ENCODE data around the gene KLC4. TPM values are rescaled to one million over a fixed set of nuclear protein-coding genes. Genes with fewer than 3 reads are reported as not detected.

The KLC4 gene
- total and polyA plus RNA-seq, 9 of the 15 experiments (the other 6 are each of a cell fraction or from before 2014, with no cell fraction given) = 1.7 to 16.2 (median 7.7) TPM

DNA sequence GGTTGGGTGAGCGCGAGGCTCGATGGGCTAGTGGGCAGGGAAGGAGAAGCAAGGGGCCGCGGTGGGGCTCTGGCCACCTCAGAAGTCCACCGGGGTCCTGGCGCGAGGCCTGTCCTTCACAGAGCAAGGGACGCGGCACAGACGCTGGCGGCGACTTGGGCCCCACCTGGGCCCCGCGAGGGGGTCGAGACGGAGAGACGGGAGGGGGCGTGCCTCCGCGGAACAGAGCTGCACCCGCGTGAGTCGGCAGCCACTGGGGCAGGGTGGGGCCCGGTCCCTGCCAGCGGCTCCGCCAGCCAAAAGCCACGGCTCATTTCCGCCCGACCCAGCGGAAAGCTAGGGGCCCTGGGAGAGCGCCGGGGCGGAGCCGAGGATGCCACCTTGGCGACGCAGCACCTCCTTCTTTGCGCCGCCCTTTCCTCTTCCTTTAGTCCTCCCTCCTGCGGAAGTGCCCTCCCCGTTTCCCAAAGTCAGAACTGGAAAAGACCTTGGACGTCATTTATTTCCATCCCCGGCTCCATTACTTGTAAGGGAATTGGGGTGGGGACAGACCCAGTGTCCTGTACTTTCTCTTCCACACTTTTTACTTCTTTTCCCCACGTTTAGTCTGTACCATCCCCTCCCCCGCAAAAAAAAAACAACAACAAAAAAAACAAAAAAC is 5.8 kb upstream of the KLC4 start, which contains the start of gene CUL7 (continued):
- TF ChIP-seq, protein P1, sequence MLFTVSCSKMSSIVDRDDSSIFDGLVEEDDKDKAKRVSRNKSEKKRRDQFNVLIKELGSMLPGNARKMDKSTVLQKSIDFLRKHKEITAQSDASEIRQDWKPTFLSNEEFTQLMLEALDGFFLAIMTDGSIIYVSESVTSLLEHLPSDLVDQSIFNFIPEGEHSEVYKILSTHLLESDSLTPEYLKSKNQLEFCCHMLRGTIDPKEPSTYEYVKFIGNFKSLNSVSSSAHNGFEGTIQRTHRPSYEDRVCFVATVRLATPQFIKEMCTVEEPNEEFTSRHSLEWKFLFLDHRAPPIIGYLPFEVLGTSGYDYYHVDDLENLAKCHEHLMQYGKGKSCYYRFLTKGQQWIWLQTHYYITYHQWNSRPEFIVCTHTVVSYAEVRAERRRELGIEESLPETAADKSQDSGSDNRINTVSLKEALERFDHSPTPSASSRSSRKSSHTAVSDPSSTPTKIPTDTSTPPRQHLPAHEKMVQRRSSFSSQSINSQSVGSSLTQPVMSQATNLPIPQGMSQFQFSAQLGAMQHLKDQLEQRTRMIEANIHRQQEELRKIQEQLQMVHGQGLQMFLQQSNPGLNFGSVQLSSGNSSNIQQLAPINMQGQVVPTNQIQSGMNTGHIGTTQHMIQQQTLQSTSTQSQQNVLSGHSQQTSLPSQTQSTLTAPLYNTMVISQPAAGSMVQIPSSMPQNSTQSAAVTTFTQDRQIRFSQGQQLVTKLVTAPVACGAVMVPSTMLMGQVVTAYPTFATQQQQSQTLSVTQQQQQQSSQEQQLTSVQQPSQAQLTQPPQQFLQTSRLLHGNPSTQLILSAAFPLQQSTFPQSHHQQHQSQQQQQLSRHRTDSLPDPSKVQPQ (CRISPR knock-in tag; IDR thresholded peaks at IDR 0.05; ENCODE audit: borderline replicate concordance) = no peak
- peak; percentile 61 for TF ChIP-seq RBBP5 (IDR thresholded peaks at IDR 0.05; ENCODE audit: borderline replicate concordance, insufficient read depth, low read length, poor library complexity, severe bottlenecking)
- no peak for TF ChIP-seq BCL6 (CRISPR knock-in tag; IDR thresholded peaks at IDR 0.05)
- TF ChIP-seq TAF9B (IDR thresholded peaks at IDR 0.05; ENCODE audit: partially characterized antibody) = peak; percentile 75
- TF ChIP-seq SP2 (IDR thresholded peaks at IDR 0.05; ENCODE audit: extremely low read depth, low read depth, low read length, poor library complexity, severe bottlenecking) = no peak
- no peak for TF ChIP-seq MYBL2 (IDR thresholded peaks at IDR 0.05; ENCODE audit: low read depth)
- no peak for TF ChIP-seq MYBL2 (CRISPR knock-in tag; IDR thresholded peaks at IDR 0.05; ENCODE audit: borderline replicate concordance)
- TF ChIP-seq FUS (optimal IDR thresholded peaks at IDR 0.05; ENCODE audit: low read depth, low read length) = peak; percentile 94
- TF ChIP-seq SMAD2 (IDR thresholded peaks at IDR 0.05; ENCODE audit: low read depth, low read length) = no peak
- TF ChIP-seq LCOR (CRISPR knock-in tag; IDR thresholded peaks at IDR 0.05) = peak; percentile 52
- TF ChIP-seq RBM17 (IDR thresholded peaks at IDR 0.05; ENCODE audit: borderline replicate concordance, low read depth, low read length) = no peak
- TF ChIP-seq RCOR1 (IDR thresholded peaks at IDR 0.05; ENCODE audit: borderline replicate concordance in 1 of 2, low read depth in 2 of 2, low read length in 2 of 2) = peak; percentile 38 to 52; a peak in 2 of 4 replicates
- TF ChIP-seq SMARCA4 (IDR thresholded peaks at IDR 0.05) = peak; percentile 28; the same call in 1 of the 2 replicates
- peak; percentile 98 for TF ChIP-seq RBFOX2 (IDR thresholded peaks at IDR 0.05; ENCODE audit: low read depth, low read length)
- TF ChIP-seq ZNF77 (CRISPR knock-in tag; IDR thresholded peaks at IDR 0.05) = no peak
- no peak for TF ChIP-seq NR2C1 (IDR thresholded peaks at IDR 0.05)
- TF ChIP-seq NR2C1 (tag; IDR thresholded peaks at IDR 0.05) = no peak
- TF ChIP-seq, protein P2, sequence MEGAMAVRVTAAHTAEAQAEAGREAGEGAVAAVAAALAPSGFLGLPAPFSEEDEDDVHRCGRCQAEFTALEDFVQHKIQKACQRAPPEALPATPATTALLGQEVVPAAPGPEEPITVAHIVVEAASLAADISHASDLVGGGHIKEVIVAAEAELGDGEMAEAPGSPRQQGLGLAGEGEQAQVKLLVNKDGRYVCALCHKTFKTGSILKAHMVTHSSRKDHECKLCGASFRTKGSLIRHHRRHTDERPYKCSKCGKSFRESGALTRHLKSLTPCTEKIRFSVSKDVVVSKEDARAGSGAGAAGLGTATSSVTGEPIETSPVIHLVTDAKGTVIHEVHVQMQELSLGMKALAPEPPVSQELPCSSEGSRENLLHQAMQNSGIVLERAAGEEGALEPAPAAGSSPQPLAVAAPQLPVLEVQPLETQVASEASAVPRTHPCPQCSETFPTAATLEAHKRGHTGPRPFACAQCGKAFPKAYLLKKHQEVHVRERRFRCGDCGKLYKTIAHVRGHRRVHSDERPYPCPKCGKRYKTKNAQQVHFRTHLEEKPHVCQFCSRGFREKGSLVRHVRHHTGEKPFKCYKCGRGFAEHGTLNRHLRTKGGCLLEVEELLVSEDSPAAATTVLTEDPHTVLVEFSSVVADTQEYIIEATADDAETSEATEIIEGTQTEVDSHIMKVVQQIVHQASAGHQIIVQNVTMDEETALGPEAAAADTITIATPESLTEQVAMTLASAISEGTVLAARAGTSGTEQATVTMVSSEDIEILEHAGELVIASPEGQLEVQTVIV (CRISPR knock-in tag; IDR thresholded peaks at IDR 0.05; ENCODE audit: borderline replicate concordance) = peak; percentile 76; the same call in 1 of the 2 replicates
- TF ChIP-seq ZNF197 (CRISPR knock-in tag; IDR thresholded peaks at IDR 0.05; ENCODE audit: low read depth) = 0 out of 2 replicates have a peak, but pooled peaks have one; percentile 12
- TF ChIP-seq GTF2F1 (IDR thresholded peaks at IDR 0.05; ENCODE audit: low read depth, low read length) = peak; percentile 73; the same call in 1 of the 2 replicates
- no peak; a peak in 1 of 4 replicates for TF ChIP-seq MCM7 (IDR thresholded peaks at IDR 0.05)
- peak; percentile 98 for TF ChIP-seq FIP1L1 (IDR thresholded peaks at IDR 0.05; ENCODE audit: low read depth, low read length, poor library complexity, severe bottlenecking)
- TF ChIP-seq ZNF133 (CRISPR knock-in tag; IDR thresholded peaks at IDR 0.05) = no peak
- TF ChIP-seq RB1 (IDR thresholded peaks at IDR 0.05; ENCODE audit: low read depth) = peak; percentile 84
- TF ChIP-seq ELF4 (CRISPR knock-in tag; IDR thresholded peaks at IDR 0.05) = peak; percentile 92
- TF ChIP-seq TBL1XR1 (IDR thresholded peaks at IDR 0.05; ENCODE audit: low read length in 2 of 2) = peak in 1 of 2 experiments; percentile 57; a peak in 2 of 4 replicates
